Measurements from ENCODE around the gene CDKL5. TPM values are rescaled to one million over a fixed set of nuclear protein-coding genes. Genes with fewer than 3 reads are reported as not detected.

The CDKL5 gene
- total RNA-seq, 1 donor from 2014 or later = 20.7 TPM

DNA sequence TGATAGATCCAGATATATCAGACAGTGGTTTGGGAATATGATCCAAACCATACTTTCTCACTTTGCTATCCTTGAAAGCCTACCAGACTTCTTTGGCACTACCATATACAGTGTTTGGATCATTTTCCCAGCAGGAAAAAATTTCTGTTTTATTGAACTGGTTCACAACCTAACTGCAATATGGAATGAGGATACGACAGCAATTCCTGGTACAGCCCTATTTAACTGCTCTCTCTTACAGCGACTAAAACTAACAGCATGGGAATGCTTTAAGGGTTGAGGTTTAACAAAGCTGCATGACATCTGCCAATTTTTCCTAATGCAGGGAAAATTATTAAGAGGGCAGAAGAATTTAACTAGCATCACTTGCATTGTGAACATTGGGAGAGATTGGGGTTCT, 199.2 kb downstream of the CDKL5 start:
- Mint-ChIP-seq H3K9me3 (ENCODE audit: low read depth) (peaks cover 8% of the 10 kb centered on the region), H3K27ac (ENCODE audit: unreplicated experiment) (no peak overlapping the region), H3K27me3 (ENCODE audit: low read depth) (no peaks in the 10 kb centered on the region), H3K4me1 (ENCODE audit: low read depth) (no peaks in the 10 kb centered on the region), H3K36me3 (ENCODE audit: low read depth) (peaks cover 8% of the 10 kb centered on the region), H3K4me3 (ENCODE audit: unreplicated experiment) (no peak overlapping the region)
- TF ChIP-seq, protein P1, sequence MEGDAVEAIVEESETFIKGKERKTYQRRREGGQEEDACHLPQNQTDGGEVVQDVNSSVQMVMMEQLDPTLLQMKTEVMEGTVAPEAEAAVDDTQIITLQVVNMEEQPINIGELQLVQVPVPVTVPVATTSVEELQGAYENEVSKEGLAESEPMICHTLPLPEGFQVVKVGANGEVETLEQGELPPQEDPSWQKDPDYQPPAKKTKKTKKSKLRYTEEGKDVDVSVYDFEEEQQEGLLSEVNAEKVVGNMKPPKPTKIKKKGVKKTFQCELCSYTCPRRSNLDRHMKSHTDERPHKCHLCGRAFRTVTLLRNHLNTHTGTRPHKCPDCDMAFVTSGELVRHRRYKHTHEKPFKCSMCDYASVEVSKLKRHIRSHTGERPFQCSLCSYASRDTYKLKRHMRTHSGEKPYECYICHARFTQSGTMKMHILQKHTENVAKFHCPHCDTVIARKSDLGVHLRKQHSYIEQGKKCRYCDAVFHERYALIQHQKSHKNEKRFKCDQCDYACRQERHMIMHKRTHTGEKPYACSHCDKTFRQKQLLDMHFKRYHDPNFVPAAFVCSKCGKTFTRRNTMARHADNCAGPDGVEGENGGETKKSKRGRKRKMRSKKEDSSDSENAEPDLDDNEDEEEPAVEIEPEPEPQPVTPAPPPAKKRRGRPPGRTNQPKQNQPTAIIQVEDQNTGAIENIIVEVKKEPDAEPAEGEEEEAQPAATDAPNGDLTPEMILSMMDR (IDR thresholded peaks at IDR 0.05) = no peak
- no peak for DNase-seq (ENCODE audit: low spot score)

DNA sequence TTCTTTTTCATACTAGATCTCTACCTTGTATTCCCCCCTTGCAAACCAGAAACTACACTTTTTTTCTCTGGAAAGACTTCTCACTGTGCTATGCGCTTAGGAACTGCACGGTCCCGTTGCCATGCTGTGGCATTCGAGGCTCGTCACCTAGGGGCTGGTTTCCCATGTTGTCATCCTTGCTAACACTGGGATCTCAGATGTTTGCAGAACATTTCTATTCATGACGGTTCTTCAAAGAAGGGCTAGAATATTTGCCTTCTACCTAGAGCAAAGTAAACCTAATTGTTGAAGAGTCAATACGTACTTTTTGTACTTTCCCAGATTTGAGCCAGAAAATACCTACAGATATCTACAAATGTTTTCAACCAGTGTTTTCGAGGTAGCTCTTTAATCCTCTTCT, 205.5 kb downstream of the CDKL5 start:
- peaks cover 13% of the 10 kb centered on the region for H3K36me3 Mint-ChIP-seq (ENCODE audit: low read depth)

DNA sequence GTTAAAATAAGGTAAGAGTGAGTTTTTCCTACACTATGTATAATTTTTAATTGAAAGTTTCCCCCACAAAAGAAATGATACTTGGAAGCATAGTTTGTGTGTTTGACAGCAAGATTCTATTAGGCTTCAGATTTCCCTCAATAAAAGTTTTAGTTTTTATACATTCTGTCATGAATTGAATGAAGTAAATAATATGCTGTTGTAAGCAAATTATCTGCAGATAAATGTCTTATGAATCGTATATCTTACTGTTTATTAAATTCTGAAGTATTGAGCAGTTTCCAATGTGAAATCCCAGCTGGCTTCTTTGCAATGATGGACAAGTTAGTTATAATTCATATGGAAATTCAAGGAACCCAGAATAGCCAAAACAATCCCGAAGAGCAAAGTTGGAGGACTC, 213.0 kb downstream of the CDKL5 start:
- no peak for DNase-seq (ENCODE audit: low spot score)
- Mint-ChIP-seq H3K9me3 (ENCODE audit: low read depth) (peaks cover 28% of the 10 kb centered on the region), H3K36me3 (ENCODE audit: low read depth) (peaks cover 4% of the 10 kb centered on the region), H3K27me3 (ENCODE audit: low read depth) (no peaks in the 10 kb centered on the region), H3K4me1 (ENCODE audit: low read depth) (no peaks in the 10 kb centered on the region), H3K27ac (ENCODE audit: unreplicated experiment) (no peak overlapping the region), H3K4me3 (ENCODE audit: unreplicated experiment) (no peak overlapping the region)
- TF ChIP-seq, protein P1 (IDR thresholded peaks at IDR 0.05) = no peak

More for the DNA sequence above, 205.5 kb downstream of the CDKL5 start:
- DNase-seq (ENCODE audit: low spot score) = no peak
- Mint-ChIP-seq H3K27ac (ENCODE audit: unreplicated experiment) (no peak overlapping the region), H3K27me3 (ENCODE audit: low read depth) (no peaks in the 10 kb centered on the region), H3K9me3 (ENCODE audit: low read depth) (peaks cover 14% of the 10 kb centered on the region), H3K4me3 (ENCODE audit: unreplicated experiment) (no peak overlapping the region), H3K4me1 (ENCODE audit: low read depth) (no peaks in the 10 kb centered on the region)
- TF ChIP-seq, protein P1 (IDR thresholded peaks at IDR 0.05) = no peak

DNA sequence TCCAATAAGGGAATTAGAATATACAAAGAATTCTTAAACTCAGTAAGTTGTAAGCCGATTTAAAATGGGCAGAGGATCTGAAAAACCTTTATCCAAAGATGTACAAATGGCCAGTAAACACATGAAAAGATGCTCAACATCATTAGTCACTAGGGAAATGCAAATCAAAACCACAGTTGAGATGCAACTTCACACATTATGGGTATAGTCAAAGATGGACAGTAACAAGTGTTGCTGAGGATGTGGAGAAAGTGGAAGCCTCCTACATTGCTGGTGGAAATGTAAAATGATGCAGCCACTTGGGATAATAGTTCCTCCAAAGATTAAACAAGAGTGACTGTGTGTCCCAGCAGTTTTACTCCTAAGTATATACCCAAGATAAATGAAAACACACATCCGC, 213.9 kb downstream of the CDKL5 start:
- no peaks in the 10 kb centered on the region for H3K4me1 Mint-ChIP-seq (ENCODE audit: low read depth)
- TF ChIP-seq, protein P1 (IDR thresholded peaks at IDR 0.05) = no peak
- H3K36me3 Mint-ChIP-seq (ENCODE audit: low read depth) = peaks cover 4% of the 10 kb centered on the region
- no peaks in the 10 kb centered on the region for H3K27me3 Mint-ChIP-seq (ENCODE audit: low read depth)
- no peak for DNase-seq (ENCODE audit: low spot score)
- no peak overlapping the region for H3K27ac Mint-ChIP-seq (ENCODE audit: unreplicated experiment)
- peaks cover 28% of the 10 kb centered on the region for H3K9me3 Mint-ChIP-seq (ENCODE audit: low read depth)
- no peak overlapping the region for H3K4me3 Mint-ChIP-seq (ENCODE audit: unreplicated experiment)

DNA sequence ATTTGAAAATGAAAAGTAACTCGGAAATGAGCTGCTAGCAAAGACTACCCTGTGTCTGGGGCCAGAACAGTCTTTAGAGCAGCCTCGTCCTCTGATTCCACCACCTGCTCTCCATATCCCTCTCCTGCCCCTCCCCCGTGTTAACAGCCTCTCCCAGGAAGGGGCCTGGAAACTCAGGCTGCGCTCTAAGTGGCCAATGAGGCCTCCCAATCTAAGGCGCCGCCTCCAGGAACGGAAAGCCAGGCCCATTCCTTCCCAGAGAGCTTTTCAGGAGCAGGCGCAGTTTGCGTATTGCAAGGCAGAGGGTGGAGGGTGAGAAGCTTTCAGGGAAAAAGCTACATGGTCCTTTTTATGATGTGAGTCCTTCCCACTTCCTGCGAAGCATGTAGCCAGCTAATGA, 215.3 kb downstream of the CDKL5 start:
- DNase-seq (ENCODE audit: low spot score) = no peak
- Mint-ChIP-seq H3K4me3 (ENCODE audit: unreplicated experiment) (no peak overlapping the region), H3K9me3 (ENCODE audit: low read depth) (peaks cover 28% of the 10 kb centered on the region), H3K36me3 (ENCODE audit: low read depth) (no peaks in the 10 kb centered on the region), H3K27me3 (ENCODE audit: low read depth) (no peaks in the 10 kb centered on the region), H3K27ac (ENCODE audit: unreplicated experiment) (no peak overlapping the region), H3K4me1 (ENCODE audit: low read depth) (no peaks in the 10 kb centered on the region)
- TF ChIP-seq, protein P1 (IDR thresholded peaks at IDR 0.05) = no peak

Measured in chondrocyte (in vitro differentiated cells).